NCI-H82 (cell line): Measurements from ENCODE around the gene TJAP1.
"Not testable (repeated sequence)": the region's sequence is repeated elsewhere in the genome, so short reads cannot be mapped to it uniquely, and the experiment has no call there.

Experiments
- DNase-seq: peaks from one replicate; lab custom pipeline; 2025; lab: John Stamatoyannopoulos, UW

The TJAP1 gene

DNA sequence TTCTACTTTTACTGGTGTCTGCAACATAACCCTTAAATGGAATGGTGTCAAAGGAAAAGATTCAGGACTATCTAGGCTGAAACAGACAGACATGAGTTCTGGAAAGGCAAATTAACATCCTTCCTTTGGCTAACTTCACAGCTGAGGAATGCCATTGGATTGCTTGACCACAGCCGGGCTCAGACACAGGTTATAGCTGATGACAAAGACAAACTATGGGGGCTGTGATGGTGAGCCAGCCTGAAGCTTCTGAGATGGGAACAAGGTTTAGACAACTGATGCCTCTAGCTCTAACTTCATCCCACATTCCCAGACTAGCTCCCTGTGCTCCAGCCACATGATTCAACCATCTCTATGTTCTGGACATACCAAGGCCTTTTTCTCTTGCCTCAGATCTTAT, 54.8 kb downstream of the TJAP1 start:
- no peak for DNase-seq

- DNase-seq, result not testable (repeated sequence)
Measured at GRCh38 chr6:43538986-43539385, 61.6 kb downstream of the TJAP1 start.

DNA sequence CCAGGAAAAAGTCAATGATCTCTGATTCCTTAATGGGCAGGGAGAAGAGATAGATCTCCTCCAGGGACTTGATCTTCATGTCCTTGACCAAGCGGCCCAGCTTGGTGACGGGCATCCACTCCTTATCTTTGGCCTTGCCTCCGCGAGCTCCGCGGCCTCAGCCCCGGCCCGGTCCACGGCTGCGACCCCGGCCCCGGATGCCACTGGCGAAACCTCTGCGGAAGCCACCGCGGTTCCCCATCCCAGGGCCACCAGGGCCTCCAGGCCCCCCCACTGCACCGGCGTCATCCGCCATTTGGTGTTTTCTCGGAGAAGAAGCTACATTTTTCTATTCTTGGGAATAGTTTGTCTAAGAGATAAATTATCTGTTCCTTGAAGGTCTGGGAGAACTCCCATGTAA, 62.0 kb downstream of the TJAP1 start:
- DNase-seq, result not testable (repeated sequence)

GRCh38 chr6:43540507-43540906, 63.1 kb downstream of the TJAP1 start:
- DNase-seq, result no peak

DNA sequence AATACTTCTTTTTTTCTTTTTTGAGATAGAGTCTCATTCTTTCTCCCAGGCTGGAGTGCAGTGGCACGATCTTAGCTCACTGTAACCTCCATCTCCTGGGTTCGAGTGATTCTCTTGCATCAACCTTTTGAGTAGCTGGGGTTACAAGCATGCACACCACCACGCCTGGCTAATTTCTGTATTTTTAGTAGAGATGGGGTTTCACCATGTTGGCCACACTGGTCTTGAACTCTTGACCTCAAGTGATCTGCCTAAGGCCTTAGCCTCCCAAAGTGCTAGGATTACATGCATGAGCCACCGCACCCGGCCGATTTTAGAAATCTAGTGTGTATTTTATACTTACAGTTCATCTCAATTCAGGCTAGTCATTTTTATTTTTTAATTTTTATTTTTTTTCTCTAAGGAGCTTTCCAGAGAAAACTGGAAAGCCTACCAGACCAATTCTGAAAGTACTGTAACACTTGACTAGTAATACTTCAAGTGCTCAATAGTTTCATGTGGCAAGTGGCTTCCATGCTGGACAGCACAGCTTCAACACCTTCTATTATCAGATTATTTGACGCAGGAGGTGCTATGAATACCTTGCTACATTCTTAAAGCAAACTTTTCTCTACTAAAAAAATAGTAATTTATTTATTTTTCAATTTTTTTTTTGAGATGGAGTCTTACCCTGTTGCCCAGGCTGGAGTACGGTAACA, 64.6 kb downstream of the TJAP1 start:
- no peak for DNase-seq

DNA sequence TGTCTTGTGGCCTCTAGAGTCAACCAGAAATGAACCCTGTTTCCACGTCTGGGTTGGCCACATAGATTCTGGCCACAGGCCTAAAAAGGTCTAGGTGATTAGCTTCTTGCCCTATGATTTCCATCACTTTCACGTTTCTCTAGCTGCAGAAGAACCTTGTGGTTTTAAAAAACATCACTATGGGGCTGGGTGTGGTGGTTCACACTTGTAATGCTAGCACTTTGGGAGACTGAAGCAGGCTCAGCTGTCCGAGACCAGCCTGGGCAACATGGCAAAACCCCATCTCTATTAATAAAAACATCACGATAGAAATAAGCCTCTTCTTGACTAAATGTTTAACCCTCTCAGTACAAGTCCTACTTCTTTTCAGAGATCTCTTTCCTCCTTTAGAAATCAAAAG, 67.1 kb downstream of the TJAP1 start:
- DNase-seq, result no peak

GRCh38 chr6:43547222-43547621, 69.9 kb downstream of the TJAP1 start:
- DNase-seq, result no peak
